HG03432 (cell line): ENCODE measurements around the gene SCNN1B.
"Not testable (repeated sequence)": the region's sequence is repeated elsewhere in the genome, so short reads cannot be mapped to it uniquely, and the experiment has no call there.

Experiments
- ATAC-seq: cut with Tn5 transposase; IDR thresholded peaks from one replicate; pipeline ENCODE4 v1.9.1; 2021; ENCODE audit warnings: mild to moderate bottlenecking, moderate library complexity; ENCODE audit not compliant: unreplicated experiment

SCNN1B gene, protein sequence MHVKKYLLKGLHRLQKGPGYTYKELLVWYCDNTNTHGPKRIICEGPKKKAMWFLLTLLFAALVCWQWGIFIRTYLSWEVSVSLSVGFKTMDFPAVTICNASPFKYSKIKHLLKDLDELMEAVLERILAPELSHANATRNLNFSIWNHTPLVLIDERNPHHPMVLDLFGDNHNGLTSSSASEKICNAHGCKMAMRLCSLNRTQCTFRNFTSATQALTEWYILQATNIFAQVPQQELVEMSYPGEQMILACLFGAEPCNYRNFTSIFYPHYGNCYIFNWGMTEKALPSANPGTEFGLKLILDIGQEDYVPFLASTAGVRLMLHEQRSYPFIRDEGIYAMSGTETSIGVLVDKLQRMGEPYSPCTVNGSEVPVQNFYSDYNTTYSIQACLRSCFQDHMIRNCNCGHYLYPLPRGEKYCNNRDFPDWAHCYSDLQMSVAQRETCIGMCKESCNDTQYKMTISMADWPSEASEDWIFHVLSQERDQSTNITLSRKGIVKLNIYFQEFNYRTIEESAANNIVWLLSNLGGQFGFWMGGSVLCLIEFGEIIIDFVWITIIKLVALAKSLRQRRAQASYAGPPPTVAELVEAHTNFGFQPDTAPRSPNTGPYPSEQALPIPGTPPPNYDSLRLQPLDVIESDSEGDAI

DNA sequence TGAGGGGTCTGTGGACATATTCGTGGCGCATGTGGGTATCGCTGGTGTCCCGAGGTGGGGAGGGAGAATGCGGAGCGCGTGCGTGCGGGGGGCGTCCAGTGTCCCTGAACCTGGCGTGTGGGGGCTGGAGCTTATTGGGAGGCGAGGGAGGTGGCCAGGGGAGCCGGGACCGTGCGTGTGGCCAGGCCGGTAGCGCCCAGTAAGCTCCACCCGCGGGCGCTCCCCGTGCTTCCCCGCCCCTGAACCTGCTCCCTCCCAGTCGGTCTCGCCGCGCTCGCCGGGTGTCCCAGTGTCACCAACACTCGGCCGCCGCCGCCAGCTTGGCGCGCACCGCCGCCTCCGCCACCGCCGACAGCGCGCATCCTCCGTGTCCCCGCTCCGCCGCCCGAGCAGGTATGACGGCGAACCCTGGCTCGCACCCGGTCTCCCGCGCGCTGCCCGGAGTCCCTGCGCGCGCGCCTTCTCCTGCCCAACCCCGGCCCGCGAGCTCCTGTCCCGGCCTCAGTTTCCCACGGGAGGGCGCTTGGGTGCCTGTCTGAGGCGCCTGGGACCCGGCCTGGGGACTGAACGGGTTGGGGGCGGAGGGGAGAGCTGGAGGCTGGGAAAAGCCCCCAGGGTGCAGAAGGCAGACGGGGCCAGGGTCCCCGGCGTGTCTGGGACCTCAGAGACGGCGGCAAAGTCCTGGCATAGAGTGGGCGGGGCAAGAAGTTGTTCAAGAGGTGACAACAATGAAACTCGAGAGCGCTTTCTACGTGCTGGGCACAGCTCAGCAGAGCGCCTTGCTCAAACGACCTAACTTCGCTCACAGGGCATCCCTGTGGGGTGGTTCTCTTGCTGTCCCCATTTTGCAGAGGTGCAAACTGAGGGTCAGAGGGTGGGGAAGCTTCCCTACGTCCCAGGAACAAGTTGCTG, at the start of gene SCNN1B:
SCNN1B (plus strand) TSS at position 258 of the 912 bp plus-strand sequence. CDS start 46,298 bp downstream, outside the sequence.
- no peak for ATAC-seq

DNA sequence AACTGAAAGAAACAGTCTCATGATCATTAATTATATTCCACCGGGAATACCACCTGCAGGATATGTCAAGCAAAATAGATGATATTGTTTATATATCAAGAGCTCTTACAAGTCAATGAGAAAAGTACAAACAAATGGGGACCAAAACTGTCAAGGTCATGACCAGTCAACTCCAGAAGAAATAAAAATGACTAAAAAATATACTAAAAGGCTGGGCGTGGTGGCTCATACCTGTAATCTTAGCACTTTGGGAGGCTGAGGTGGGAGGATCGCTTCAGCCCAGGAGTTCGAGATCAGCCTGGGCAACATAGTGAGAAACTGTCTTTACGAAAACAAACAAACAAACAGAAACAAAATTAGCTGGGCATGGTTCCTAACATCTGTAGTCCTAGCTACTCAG, 49.8 kb upstream of the SCNN1B start:
- no peak for ATAC-seq

- not testable (repeated sequence) for ATAC-seq
Observed at GRCh38 chr16:23253650-23254049, 48.5 kb upstream of the SCNN1B start.

- no peak for ATAC-seq
Observed at GRCh38 chr16:23254338-23254737, 47.8 kb upstream of the SCNN1B start.

DNA sequence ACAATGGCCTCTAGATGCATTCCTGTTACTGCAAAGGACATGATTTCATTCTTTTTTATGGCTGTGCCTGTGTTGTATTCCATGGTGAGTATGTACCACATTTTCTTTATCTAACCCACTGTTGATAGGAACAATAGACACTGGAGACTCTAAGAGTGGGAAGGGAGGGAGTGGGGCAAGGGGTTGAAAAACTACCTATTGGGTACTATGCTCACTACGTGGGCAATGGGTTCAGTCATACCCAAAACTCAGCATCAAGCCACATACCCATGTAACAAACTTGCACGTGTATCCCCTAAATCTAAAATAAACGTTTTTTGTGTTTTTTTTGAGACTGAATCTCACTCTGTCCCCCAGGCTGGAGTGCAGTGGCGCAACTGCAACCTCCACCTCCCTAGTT, 47.1 kb upstream of the SCNN1B start:
- no peak for ATAC-seq

- ATAC-seq: no peak
Observed at GRCh38 chr16:23256440-23256839, 45.7 kb upstream of the SCNN1B start.

DNA sequence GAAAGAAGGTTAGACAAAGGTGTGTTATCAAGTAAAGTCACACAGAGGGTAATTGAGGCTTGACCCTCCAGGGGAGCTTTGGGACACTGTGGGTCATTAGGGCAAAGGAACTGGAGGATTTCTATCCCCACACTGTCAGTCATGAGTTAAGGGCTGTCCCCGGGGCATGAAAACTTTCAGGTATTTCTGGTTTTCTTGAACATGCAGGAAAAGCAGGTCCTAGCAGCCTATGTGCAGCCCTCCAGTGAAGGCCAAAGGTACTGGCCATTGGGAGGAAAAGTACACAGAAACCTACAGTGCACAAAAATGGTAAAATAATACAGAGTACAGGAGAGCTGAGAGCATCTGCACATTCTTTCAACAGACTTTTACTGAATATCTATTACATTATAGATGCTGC, 44.4 kb upstream of the SCNN1B start:
- ATAC-seq: no peak

- no peak for ATAC-seq
Observed at GRCh38 chr16:23258919-23259237, 43.2 kb upstream of the SCNN1B start.

DNA sequence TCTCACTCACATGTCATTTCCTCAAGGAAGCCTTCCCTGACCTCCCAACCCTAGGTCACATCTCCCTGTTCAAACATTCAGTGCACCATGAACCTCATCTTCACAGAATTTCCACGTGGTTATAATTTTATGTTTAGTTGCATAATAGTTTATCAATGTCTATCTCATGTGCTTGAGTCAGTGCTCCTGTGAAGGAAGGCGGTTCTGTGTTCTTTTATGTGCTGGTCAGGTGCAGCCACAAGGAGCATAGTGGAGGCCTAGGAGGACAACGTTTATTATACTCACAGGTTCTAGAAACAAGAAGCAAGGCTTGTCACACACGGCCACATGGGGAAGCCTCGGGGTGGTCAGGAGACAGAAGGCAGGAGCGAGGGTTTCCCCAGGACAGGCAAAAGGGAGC, 34.5 kb upstream of the SCNN1B start:
- no peak for ATAC-seq

GRCh38 chr16:23268561-23268960, 33.5 kb upstream of the SCNN1B start:
- ATAC-seq: no peak

GRCh38 chr16:23269248-23269953, 32.7 kb upstream of the SCNN1B start:
- no peak for ATAC-seq

GRCh38 chr16:23270654-23271053, 31.4 kb upstream of the SCNN1B start:
- ATAC-seq: no peak

GRCh38 chr16:23274968-23275367, 27.1 kb upstream of the SCNN1B start:
- ATAC-seq: no peak

DNA sequence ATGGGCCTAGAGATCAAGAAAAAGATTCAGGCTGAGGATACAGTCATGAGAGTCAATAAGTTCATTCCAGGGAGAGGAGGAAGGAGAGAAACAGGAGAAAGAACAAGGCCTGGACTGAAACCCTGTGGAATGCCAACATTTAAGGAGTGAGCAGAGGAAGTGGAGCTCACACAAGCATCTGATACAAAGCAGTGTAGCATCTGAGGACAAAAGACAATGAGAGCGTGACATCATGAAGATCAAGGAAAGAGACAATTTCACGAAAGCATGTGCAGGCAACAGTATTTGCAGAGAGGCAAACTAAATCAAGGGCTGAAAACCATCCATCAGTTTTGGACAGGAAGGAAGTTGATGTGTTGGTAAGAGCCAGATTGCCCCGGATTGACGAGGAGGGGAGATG, 25.3 kb upstream of the SCNN1B start:
- no peak for ATAC-seq

GRCh38 chr16:23278031-23278430, 24.1 kb upstream of the SCNN1B start:
- ATAC-seq: no peak

DNA sequence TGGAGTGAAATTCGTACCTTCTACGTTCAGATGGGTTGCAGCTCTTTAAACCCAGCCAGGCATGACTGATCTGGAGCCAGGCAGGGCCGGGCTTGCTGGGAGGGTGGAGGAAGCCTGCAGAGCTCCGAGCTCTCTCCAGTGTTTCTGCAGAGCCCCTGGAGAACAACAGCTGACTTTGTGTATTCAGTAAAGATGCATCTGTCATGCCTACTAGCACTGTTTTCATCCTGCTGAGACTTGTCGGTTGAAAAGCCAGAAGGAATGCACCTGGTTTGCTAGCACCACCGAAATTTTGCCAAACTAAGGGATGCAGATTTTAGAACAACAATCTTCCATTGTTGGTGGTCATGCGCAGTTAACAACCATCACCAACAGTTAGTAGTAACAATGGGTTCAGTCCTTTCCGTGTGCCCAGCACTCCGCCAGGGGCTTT, 22.4 kb upstream of the SCNN1B start:
- no peak for ATAC-seq

- no peak for ATAC-seq
Observed at GRCh38 chr16:23280483-23280967, 21.6 kb upstream of the SCNN1B start.

GRCh38 chr16:23282568-23282967, 19.5 kb upstream of the SCNN1B start:
- ATAC-seq: no peak

GRCh38 chr16:23283571-23283970, 18.5 kb upstream of the SCNN1B start:
- ATAC-seq: no peak

DNA sequence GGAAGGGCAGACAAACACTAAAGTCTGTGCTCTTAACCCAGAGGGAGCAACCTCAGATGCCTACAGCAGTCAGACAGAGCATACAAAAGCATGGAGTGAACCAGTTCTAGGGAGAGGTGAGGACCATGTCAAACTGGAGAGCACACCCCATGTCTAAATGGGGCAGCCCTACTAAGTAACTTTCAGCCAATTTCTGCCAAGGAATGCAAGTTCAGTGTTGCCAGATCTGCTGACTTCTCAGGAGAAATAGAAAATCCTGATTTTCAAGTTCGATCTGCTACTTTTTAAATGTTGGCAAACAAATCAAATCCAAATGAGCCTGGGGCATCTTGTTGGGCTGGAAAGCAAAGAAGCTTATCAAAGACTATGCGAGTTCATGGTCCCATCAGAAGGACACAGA, 17.5 kb upstream of the SCNN1B start:
- no peak for ATAC-seq

DNA sequence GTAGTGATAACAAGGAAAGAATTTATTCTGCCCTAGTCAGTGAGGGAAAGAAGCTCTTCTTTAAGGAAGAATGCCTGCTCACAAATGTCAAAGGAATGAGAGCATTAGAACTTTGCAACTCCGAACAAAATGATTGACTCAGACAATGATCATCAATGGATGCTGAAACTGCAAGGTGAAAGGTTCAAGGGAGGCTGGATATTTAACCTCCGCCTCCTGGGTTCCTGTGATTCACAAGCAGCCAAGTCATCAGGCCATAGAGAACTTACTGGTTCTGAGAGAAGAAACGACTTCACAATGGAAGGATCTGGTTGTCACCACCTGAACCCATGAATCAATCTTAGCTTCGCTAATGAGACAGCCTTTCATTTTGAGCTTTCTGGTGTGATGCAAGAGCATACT, 16.0 kb upstream of the SCNN1B start:
- ATAC-seq: no peak
